Fibroblast of lung (primary cell): ENCODE data around the gene RAP1GDS1. TPM values are rescaled to one million over a fixed set of nuclear protein-coding genes. Genes with fewer than 3 reads are reported as not detected.

ENCODE experiments used
- DNase-seq, 2 donors: peaks; one replicate each; pipeline versions ENCODE4 v3.0.0 to v3.0.0-alpha.2; 2010; ENCODE audit warnings: low read depth in 2 of 2
- H2AFZ ChIP-seq: 2 replicates; pipeline ENCODE4 v1.5.1; 2012; ENCODE audit warnings: low read length, control low read depth, inconsistent platforms
- H3K27ac ChIP-seq: 2 replicates; pipeline ENCODE4 v1.5.1; 2011; ENCODE audit warnings: low read length, control low read depth; ENCODE audit not compliant: insufficient read depth
- H3K27me3 ChIP-seq: 2 replicates; pipeline ENCODE4 v1.5.1; 2011; ENCODE audit warnings: mild to moderate bottlenecking, low read length; ENCODE audit not compliant: control insufficient read depth, insufficient read depth
- H3K36me3 ChIP-seq: 2 replicates; pipeline ENCODE4 v1.5.1; 2011; ENCODE audit warnings: low read length; ENCODE audit not compliant: control insufficient read depth, insufficient read depth
- H3K4me1 ChIP-seq: 2 replicates; pipeline ENCODE4 v1.5.1; 2011; ENCODE audit warnings: low read length; ENCODE audit not compliant: control insufficient read depth, insufficient read depth; ENCODE audit errors: extremely low read depth
- H3K4me2 ChIP-seq: 2 replicates; pipeline ENCODE4 v1.5.1; 2011; ENCODE audit warnings: low read length, control low read depth; ENCODE audit not compliant: insufficient read depth; ENCODE audit errors: extremely low read depth
- H3K4me3 ChIP-seq, 4 experiments: fragments of 200-600 bp in 1 of 4; sonication (generic) in 1 of 4; replicated peaks in 1 of 4; 2 replicates each; pipeline ENCODE4 v1.5.1; 2011 to 2016; ENCODE audit warnings: low read length in 4 of 4, low read depth in 3 of 4, mild to moderate bottlenecking in 3 of 4, control low read depth in 2 of 4, inconsistent platforms in 1 of 4, mixed read lengths in 1 of 4; ENCODE audit not compliant: insufficient read depth in 1 of 4; ENCODE audit errors: control extremely low read depth in 1 of 4
- H3K79me2 ChIP-seq: 2 replicates; pipeline ENCODE4 v1.5.1; 2012; ENCODE audit warnings: mild to moderate bottlenecking, low read length, inconsistent platforms; ENCODE audit not compliant: control insufficient read depth, insufficient read depth
- H3K9ac ChIP-seq: 2 replicates; pipeline ENCODE4 v1.5.1; 2011; ENCODE audit warnings: mild to moderate bottlenecking, low read length, control low read depth; ENCODE audit not compliant: insufficient read depth
- H3K9me3 ChIP-seq: 2 replicates; pipeline ENCODE4 v1.5.1; 2012; ENCODE audit warnings: low read depth, low read length; ENCODE audit not compliant: control insufficient read depth, insufficient read depth
- H4K20me1 ChIP-seq: 2 replicates; pipeline ENCODE4 v1.5.1; 2011; ENCODE audit warnings: low read length; ENCODE audit not compliant: control insufficient read depth, insufficient read depth; ENCODE audit errors: extremely low read depth
- CTCF ChIP-seq, 2 donors: IDR thresholded peaks in 1 of 2; conservative IDR thresholded peaks in 1 of 2; 1 replicate in 1 of 2; 2 replicates in 1 of 2; pipeline ENCODE4 v1.5.1; 2011 to 2012; ENCODE audit warnings: low read length in 2 of 2, control low read depth in 1 of 2, inconsistent platforms in 1 of 2, low read depth in 1 of 2, mild to moderate bottlenecking in 1 of 2
- EZH2 ChIP-seq: IDR thresholded peaks from 2 replicates; pipeline ENCODE4 v1.5.1; 2012; ENCODE audit warnings: low read length, control low read depth, mild to moderate bottlenecking; ENCODE audit errors: missing control alignments
- polyA plus RNA-seq, 2 donors: library from polyadenylated mRNA; depleted of rRNA in 1 of 2; stranded (reverse) in 1 of 2; unstranded in 1 of 2; fragments of >200 nt; gene quantifications; 2 replicates each; pipeline ENCODE4 v1.2.1, GENCODE V29; 2011 to 2012; ENCODE audit warnings: missing spikeins in 1 of 2
- total RNA-seq: library from RNA; depleted of rRNA; stranded (reverse); fragments of >200 nt; gene quantifications from 2 replicates; pipeline ENCODE4 v1.2.1, GENCODE V29; 2014

The RAP1GDS1 gene
- total and polyA plus RNA-seq, 2 donors (not counting 1 experiment from before 2014, with no cell fraction given) = 68.3 to 103 TPM

GRCh38 chr4:98310867-98311266 lies 49.7 kb downstream of the RAP1GDS1 start:
- Histone ChIP-seq H3K4me3 (no peak overlapping the region), H3K79me2 (peaks cover 6% of the 10 kb centered on the region)

GRCh38 chr4:98311656-98312055 lies 50.5 kb downstream of the RAP1GDS1 start:
- Histone ChIP-seq H3K79me2 (peaks cover 1% of the 10 kb centered on the region), H3K9ac (no peak overlapping the region), H4K20me1 (no peaks in the 10 kb centered on the region), H3K27me3 (no peaks in the 10 kb centered on the region), H3K27ac (no peak overlapping the region), H3K4me1 (peaks cover 4% of the 10 kb centered on the region), H3K4me2 (no peak overlapping the region), H3K4me3 (no peak overlapping the region), H2AFZ (no peak overlapping the region), H3K9me3 (no peaks in the 10 kb centered on the region), H3K36me3 (no peaks in the 10 kb centered on the region)
- TF ChIP-seq CTCF (conservative IDR thresholded peaks at IDR 0.05 in 1 of 2, IDR thresholded peaks at IDR 0.05 in 1 of 2; ENCODE audit: low read depth in 1 of 2, low read length in 2 of 2) (no peak), EZH2 (no peak)
- DNase-seq = no peak

More at GRCh38 chr4:98310867-98311266, 49.7 kb downstream of the RAP1GDS1 start:
- H3K27me3 ChIP-seq = no peaks in the 10 kb centered on the region
- no peaks in the 10 kb centered on the region for H3K9me3 ChIP-seq
- H3K27ac ChIP-seq = no peak overlapping the region
- no peak overlapping the region for H3K9ac ChIP-seq
- H3K4me2 ChIP-seq = no peak overlapping the region
- H2AFZ ChIP-seq = no peak overlapping the region
- peaks cover 4% of the 10 kb centered on the region for H3K4me1 ChIP-seq
- H3K36me3 ChIP-seq = no peaks in the 10 kb centered on the region
- no peak for TF ChIP-seq EZH2
- no peak for TF ChIP-seq CTCF (conservative IDR thresholded peaks at IDR 0.05 in 1 of 2, IDR thresholded peaks at IDR 0.05 in 1 of 2; ENCODE audit: low read depth in 1 of 2, low read length in 2 of 2)
- no peak for DNase-seq
- no peaks in the 10 kb centered on the region for H4K20me1 ChIP-seq

- H3K79me2 ChIP-seq = peaks cover 3% of the 10 kb centered on the region
- H3K27ac ChIP-seq = no peak overlapping the region
- H2AFZ ChIP-seq = no peak overlapping the region
- no peaks in the 10 kb centered on the region for H3K27me3 ChIP-seq
- no peak overlapping the region for H3K4me2 ChIP-seq
- H3K9ac ChIP-seq = no peak overlapping the region
- no peaks in the 10 kb centered on the region for H3K9me3 ChIP-seq
- peak in 1 of 2 donors; percentile 61 for DNase-seq
- no peaks in the 10 kb centered on the region for H3K36me3 ChIP-seq
- H3K4me3 ChIP-seq = no peak overlapping the region
- H3K4me1 ChIP-seq = peaks cover 4% of the 10 kb centered on the region
- no peaks in the 10 kb centered on the region for H4K20me1 ChIP-seq
- TF ChIP-seq EZH2 = no peak
- no peak for TF ChIP-seq CTCF (conservative IDR thresholded peaks at IDR 0.05 in 1 of 2, IDR thresholded peaks at IDR 0.05 in 1 of 2; ENCODE audit: low read depth in 1 of 2, low read length in 2 of 2)
These were observed 53.8 kb downstream of the RAP1GDS1 start for GRCh38 chr4:98314791-98315565.
